GM12801 (cell line): ENCODE measurements around the gene RPP14.

Experiments used
- CTCF ChIP-seq: IDR thresholded peaks from one replicate; pipeline ENCODE4 v1.5.1; 2011; ENCODE audit warnings: control low read depth; ENCODE audit not compliant: insufficient read length; ENCODE audit errors: extremely low read depth

RPP14 gene

GRCh38 chr3:58337190-58337589 is 31.1 kb downstream of the RPP14 start:
- TF ChIP-seq CTCF = no peak

GRCh38 chr3:58340594-58341244 is 34.7 kb downstream of the RPP14 start:
- no peak for TF ChIP-seq CTCF

- TF ChIP-seq CTCF = no peak
Measured at GRCh38 chr3:58341376-58341775, 35.3 kb downstream of the RPP14 start.

GRCh38 chr3:58342676-58343075 is 36.6 kb downstream of the RPP14 start:
- TF ChIP-seq CTCF = no peak

GRCh38 chr3:58345457-58345856 is 39.4 kb downstream of the RPP14 start:
- TF ChIP-seq CTCF = no peak

GRCh38 chr3:58346368-58346767 is 40.3 kb downstream of the RPP14 start:
- TF ChIP-seq CTCF = no peak

- no peak for TF ChIP-seq CTCF
Measured at GRCh38 chr3:58347984-58348383, 41.9 kb downstream of the RPP14 start.
